ENCODE results near the gene PTMS. TPM values are rescaled to one million over a fixed set of nuclear protein-coding genes. Genes with fewer than 3 reads are reported as not detected.

The PTMS gene
- total and polyA plus RNA-seq, 2 of the 13 experiments (the other 11 are each of a cell fraction or from before 2014, with no cell fraction given): 40.5 to 82.4 TPM

DNA sequence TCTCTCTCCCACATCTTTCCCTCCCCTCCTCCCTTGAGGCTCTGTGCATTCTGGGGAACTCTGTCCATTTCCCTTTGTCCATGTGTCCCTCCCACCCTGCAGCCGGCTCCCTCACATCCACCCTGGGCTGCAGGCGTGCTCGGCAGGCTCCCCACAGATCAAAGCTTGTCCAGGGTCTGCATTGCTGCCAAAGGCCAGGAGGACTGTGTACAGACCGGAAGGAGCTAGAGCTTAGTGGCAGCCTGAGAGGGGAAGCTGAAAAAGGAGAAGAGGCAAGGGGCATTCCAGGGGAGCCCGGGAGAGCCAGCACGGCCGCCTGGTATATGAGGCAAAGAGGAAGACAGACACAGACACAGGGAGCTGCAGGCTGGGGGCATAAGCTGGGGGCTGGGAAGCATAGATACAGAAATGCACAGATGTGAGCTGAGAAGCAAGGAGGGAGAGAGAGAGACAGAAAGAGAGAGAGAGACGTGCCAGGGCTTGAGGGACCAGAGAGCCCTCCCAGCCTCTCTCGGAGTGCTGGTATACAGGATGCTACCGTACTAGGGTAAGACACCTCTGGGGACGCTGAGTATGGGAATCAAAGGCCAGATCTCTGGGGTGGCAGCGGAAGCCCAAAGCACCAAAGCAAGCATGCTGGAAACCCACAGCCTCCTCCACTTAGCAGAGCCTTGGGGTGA lies 26.5 kb downstream of the PTMS start (continued):
- TF ChIP-seq TEAD3 (CRISPR knock-in tag; optimal IDR thresholded peaks at IDR 0.05; ENCODE audit: borderline replicate concordance) (peak; percentile 90), MYNN (CRISPR knock-in tag; IDR thresholded peaks at IDR 0.05; ENCODE audit: low read depth) (no peak), ZNF781 (CRISPR knock-in tag; IDR thresholded peaks at IDR 0.05; ENCODE audit: borderline replicate concordance, not compliant biosample characterization) (peak; percentile 30), ZNF790 (CRISPR knock-in tag; IDR thresholded peaks at IDR 0.05; ENCODE audit: borderline replicate concordance) (no peak), DR1 (CRISPR knock-in tag; IDR thresholded peaks at IDR 0.05) (no peak), IKZF1 (IDR thresholded peaks at IDR 0.05) (no peak), ZMYM2 (CRISPR knock-in tag; IDR thresholded peaks at IDR 0.05) (peak; percentile 42; the same call in 1 of the 2 replicates), ZBTB3 (CRISPR knock-in tag; IDR thresholded peaks at IDR 0.05; ENCODE audit: borderline replicate concordance, low read depth) (no peak), ZSCAN30 (CRISPR knock-in tag; IDR thresholded peaks at IDR 0.05) (no peak), ZNF563 (CRISPR knock-in tag; IDR thresholded peaks at IDR 0.05) (no peak; the same call in 1 of the 2 replicates), ZNF75D (CRISPR knock-in tag; IDR thresholded peaks at IDR 0.05; ENCODE audit: borderline replicate concordance) (no peak), SYNCRIP (IDR thresholded peaks at IDR 0.05; ENCODE audit: insufficient read depth, low read depth, low read length) (no peak), TRIM24 (CRISPR knock-in tag; IDR thresholded peaks at IDR 0.05) (peak; percentile 30; the same call in 1 of the 2 replicates), NR2F6 (IDR thresholded peaks at IDR 0.05) (peak; percentile 59), NR2F6 (CRISPR knock-in tag; IDR thresholded peaks at IDR 0.05) (peak; percentile 75), JUND (CRISPR knock-in tag; IDR thresholded peaks at IDR 0.05) (no peak), ASH2L (IDR thresholded peaks at IDR 0.05; ENCODE audit: insufficient read length, low read depth, low read length) (peak; percentile 46), NCOA5 (CRISPR knock-in tag; IDR thresholded peaks at IDR 0.05) (no peak), MTA3 (CRISPR knock-in tag; IDR thresholded peaks at IDR 0.05) (no peak), KLF6 (CRISPR knock-in tag; IDR thresholded peaks at IDR 0.05) (no peak), MYC (CRISPR knock-in tag; IDR thresholded peaks at IDR 0.05; ENCODE audit: borderline replicate concordance) (peak; percentile 91), ZNF3 (CRISPR knock-in tag; IDR thresholded peaks at IDR 0.05) (no peak)
- TF ChIP-seq, protein P1, sequence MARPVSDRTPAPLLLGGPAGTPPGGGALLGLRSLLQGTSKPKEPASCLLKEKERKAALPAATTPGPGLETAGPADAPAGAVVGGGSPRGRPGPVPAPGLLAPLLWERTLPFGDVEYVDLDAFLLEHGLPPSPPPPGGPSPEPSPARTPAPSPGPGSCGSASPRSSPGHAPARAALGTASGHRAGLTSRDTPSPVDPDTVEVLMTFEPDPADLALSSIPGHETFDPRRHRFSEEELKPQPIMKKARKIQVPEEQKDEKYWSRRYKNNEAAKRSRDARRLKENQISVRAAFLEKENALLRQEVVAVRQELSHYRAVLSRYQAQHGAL (CRISPR knock-in tag; IDR thresholded peaks at IDR 0.05; ENCODE audit: not compliant biosample characterization): no peak
- TF ChIP-seq, protein P2, sequence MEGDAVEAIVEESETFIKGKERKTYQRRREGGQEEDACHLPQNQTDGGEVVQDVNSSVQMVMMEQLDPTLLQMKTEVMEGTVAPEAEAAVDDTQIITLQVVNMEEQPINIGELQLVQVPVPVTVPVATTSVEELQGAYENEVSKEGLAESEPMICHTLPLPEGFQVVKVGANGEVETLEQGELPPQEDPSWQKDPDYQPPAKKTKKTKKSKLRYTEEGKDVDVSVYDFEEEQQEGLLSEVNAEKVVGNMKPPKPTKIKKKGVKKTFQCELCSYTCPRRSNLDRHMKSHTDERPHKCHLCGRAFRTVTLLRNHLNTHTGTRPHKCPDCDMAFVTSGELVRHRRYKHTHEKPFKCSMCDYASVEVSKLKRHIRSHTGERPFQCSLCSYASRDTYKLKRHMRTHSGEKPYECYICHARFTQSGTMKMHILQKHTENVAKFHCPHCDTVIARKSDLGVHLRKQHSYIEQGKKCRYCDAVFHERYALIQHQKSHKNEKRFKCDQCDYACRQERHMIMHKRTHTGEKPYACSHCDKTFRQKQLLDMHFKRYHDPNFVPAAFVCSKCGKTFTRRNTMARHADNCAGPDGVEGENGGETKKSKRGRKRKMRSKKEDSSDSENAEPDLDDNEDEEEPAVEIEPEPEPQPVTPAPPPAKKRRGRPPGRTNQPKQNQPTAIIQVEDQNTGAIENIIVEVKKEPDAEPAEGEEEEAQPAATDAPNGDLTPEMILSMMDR (CRISPR knock-in tag; IDR thresholded peaks at IDR 0.05): peak; percentile 31; the same call in 1 of the 2 replicates
- TF ChIP-seq, protein P3, sequence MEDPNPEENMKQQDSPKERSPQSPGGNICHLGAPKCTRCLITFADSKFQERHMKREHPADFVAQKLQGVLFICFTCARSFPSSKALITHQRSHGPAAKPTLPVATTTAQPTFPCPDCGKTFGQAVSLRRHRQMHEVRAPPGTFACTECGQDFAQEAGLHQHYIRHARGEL (CRISPR knock-in tag; IDR thresholded peaks at IDR 0.05): no peak
- TF ChIP-seq, protein P4, sequence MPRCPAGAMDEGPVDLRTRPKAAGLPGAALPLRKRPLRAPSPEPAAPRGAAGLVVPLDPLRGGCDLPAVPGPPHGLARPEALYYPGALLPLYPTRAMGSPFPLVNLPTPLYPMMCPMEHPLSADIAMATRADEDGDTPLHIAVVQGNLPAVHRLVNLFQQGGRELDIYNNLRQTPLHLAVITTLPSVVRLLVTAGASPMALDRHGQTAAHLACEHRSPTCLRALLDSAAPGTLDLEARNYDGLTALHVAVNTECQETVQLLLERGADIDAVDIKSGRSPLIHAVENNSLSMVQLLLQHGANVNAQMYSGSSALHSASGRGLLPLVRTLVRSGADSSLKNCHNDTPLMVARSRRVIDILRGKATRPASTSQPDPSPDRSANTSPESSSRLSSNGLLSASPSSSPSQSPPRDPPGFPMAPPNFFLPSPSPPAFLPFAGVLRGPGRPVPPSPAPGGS (CRISPR knock-in tag; IDR thresholded peaks at IDR 0.05): peak; percentile 77; the same call in 1 of the 2 replicates
- TF ChIP-seq, protein P5, sequence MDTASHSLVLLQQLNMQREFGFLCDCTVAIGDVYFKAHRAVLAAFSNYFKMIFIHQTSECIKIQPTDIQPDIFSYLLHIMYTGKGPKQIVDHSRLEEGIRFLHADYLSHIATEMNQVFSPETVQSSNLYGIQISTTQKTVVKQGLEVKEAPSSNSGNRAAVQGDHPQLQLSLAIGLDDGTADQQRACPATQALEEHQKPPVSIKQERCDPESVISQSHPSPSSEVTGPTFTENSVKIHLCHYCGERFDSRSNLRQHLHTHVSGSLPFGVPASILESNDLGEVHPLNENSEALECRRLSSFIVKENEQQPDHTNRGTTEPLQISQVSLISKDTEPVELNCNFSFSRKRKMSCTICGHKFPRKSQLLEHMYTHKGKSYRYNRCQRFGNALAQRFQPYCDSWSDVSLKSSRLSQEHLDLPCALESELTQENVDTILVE (CRISPR knock-in tag; IDR thresholded peaks at IDR 0.05): 0 out of 2 replicates have a peak, but pooled peaks have one; percentile 38

All from HepG2 (cell line).